HG02981 (cell line): Measurements from ENCODE around the gene ABR.

Experiments used
- ATAC-seq: cut with Tn5 transposase; IDR thresholded peaks from one replicate; pipeline ENCODE4 v1.9.1; 2021; ENCODE audit warnings: mild to moderate bottlenecking, moderate library complexity; ENCODE audit not compliant: unreplicated experiment

ABR gene

GRCh38 chr17:1034652-1035210 is 145.1 kb downstream of the ABR start:
- ATAC-seq = no peak

GRCh38 chr17:1033503-1033902 is 146.3 kb downstream of the ABR start:
- no peak for ATAC-seq

GRCh38 chr17:1032391-1032790 is 147.4 kb downstream of the ABR start:
- no peak for ATAC-seq

GRCh38 chr17:1031711-1032110 is 148.1 kb downstream of the ABR start:
- no peak for ATAC-seq

GRCh38 chr17:1030684-1031532 is 148.9 kb downstream of the ABR start:
- ATAC-seq = no peak

- ATAC-seq = no peak
Measured at GRCh38 chr17:1029922-1030644, 149.7 kb downstream of the ABR start.

- no peak for ATAC-seq
Measured at GRCh38 chr17:1029196-1029921, 150.4 kb downstream of the ABR start.

- ATAC-seq = no peak
Measured at GRCh38 chr17:1027044-1027443, 152.7 kb downstream of the ABR start.

- ATAC-seq = no peak
Measured at GRCh38 chr17:1026599-1026975, 153.2 kb downstream of the ABR start.

- ATAC-seq = no peak
Measured at GRCh38 chr17:1025733-1026598, 153.8 kb downstream of the ABR start.

GRCh38 chr17:1024076-1024475 is 155.7 kb downstream of the ABR start:
- ATAC-seq = no peak

GRCh38 chr17:1022278-1023024 is 157.3 kb downstream of the ABR start:
- ATAC-seq = no peak

GRCh38 chr17:1021147-1021546 is 158.6 kb downstream of the ABR start:
- no peak for ATAC-seq

- no peak for ATAC-seq
Measured at GRCh38 chr17:1019451-1019850, 160.3 kb downstream of the ABR start.

GRCh38 chr17:1018547-1018946 is 161.2 kb downstream of the ABR start:
- no peak for ATAC-seq

- no peak for ATAC-seq
Measured at GRCh38 chr17:1013729-1014090, 166.1 kb downstream of the ABR start.

- no peak for ATAC-seq
Measured at GRCh38 chr17:1012823-1013728, 166.7 kb downstream of the ABR start.
